Neural cell (in vitro differentiated cells): ENCODE results near the gene SHC2.

Experiments used
- CTCF ChIP-seq: fragments of 450-650 bp; IDR thresholded peaks from 2 replicates; pipeline ENCODE4 v1.5.1; 2014; ENCODE audit warnings: antibody characterized with exemption, mild to moderate bottlenecking, moderate library complexity; ENCODE audit not compliant: poor library complexity, severe bottlenecking
- EP300 ChIP-seq: fragments of 450-650 bp; conservative IDR thresholded peaks from 2 replicates; pipeline ENCODE4 v1.6.1; 2014; ENCODE audit warnings: antibody characterized with exemption, mild to moderate bottlenecking, moderate library complexity; ENCODE audit not compliant: poor library complexity, severe bottlenecking
- MXI1 ChIP-seq: fragments of 450-650 bp; conservative IDR thresholded peaks from 2 replicates; pipeline ENCODE4 v1.6.1; 2014; ENCODE audit warnings: antibody characterized with exemption, mild to moderate bottlenecking; ENCODE audit not compliant: poor library complexity, severe bottlenecking
- SMC3 ChIP-seq: fragments of 450-650 bp; conservative IDR thresholded peaks from 2 replicates; pipeline ENCODE4 v1.6.1; 2014; ENCODE audit warnings: antibody characterized with exemption, mild to moderate bottlenecking, moderate library complexity; ENCODE audit not compliant: poor library complexity

GRCh38 chr19:409516-410242, 51.2 kb downstream of the SHC2 start:
- TF ChIP-seq CTCF: no peak
- TF ChIP-seq EP300: no peak
- TF ChIP-seq SMC3: no peak
- TF ChIP-seq MXI1: no peak
